HepG2 (cell line): ENCODE data around the gene FGFR3. TPM values are rescaled to one million over a fixed set of nuclear protein-coding genes. Genes with fewer than 3 reads are reported as not detected.
A peak's percentile ranks its signal among the peaks of the same experiment; 100 is the strongest.

Source experiments
- ASH2L ChIP-seq: fragments of 300-600, 200-600 bp; sonication (generic); IDR thresholded peaks from 2 replicates; pipeline ENCODE4 v1.7.0; 2017; ENCODE audit warnings: low read depth, mild to moderate bottlenecking, moderate library complexity, mixed read lengths, low read length; ENCODE audit not compliant: insufficient read length
- ETV6 ChIP-seq: sonication (generic); formaldehyde crosslinking; conservative IDR thresholded peaks from 2 replicates; pipeline ENCODE4 v1.4.0; 2020; ENCODE audit warnings: missing genetic modification reagents
- GZF1 ChIP-seq: sonication (generic); formaldehyde crosslinking; IDR thresholded peaks from 2 replicates; pipeline ENCODE4 v1.5.1; 2020; ENCODE audit warnings: mild to moderate bottlenecking, missing genetic modification reagents
- HOXA5 ChIP-seq: sonication (generic); formaldehyde crosslinking; IDR thresholded peaks from 2 replicates; pipeline ENCODE4 v1.4.0; 2020; ENCODE audit warnings: missing genetic modification reagents
- KLF9 ChIP-seq: IDR thresholded peaks from 2 replicates; pipeline ENCODE4 v1.6.1; 2016; ENCODE audit warnings: low read depth
- KMT2B ChIP-seq: IDR thresholded peaks from 2 replicates; pipeline ENCODE4 v1.6.1; 2016; ENCODE audit warnings: missing genetic modification reagents, missing compliant biosample characterization
- MAFK ChIP-seq, 2 experiments: IDR thresholded peaks in 1 of 2; conservative IDR thresholded peaks in 1 of 2; 2 replicates each; pipeline ENCODE4 v1.6.1; 2011; ENCODE audit warnings: improper control_type of control experiment in 2 of 2, low read length in 2 of 2
- NRL ChIP-seq: sonication (generic); formaldehyde crosslinking; IDR thresholded peaks from 2 replicates; pipeline ENCODE4 v1.5.0; 2020; ENCODE audit warnings: missing genetic modification reagents, mild to moderate bottlenecking, moderate library complexity, borderline replicate concordance
- SALL1 ChIP-seq: sonication (generic); formaldehyde crosslinking; IDR thresholded peaks from 2 replicates; pipeline ENCODE4 v1.8.0; 2022; ENCODE audit warnings: mild to moderate bottlenecking, missing genetic modification reagents
- ZFP90 ChIP-seq: sonication (generic); formaldehyde crosslinking; IDR thresholded peaks from 2 replicates; pipeline ENCODE4 v1.8.0; 2022; ENCODE audit warnings: missing genetic modification reagents, mild to moderate bottlenecking, inconsistent platforms, borderline replicate concordance
- ZNF251 ChIP-seq: sonication (generic); formaldehyde crosslinking; IDR thresholded peaks from 2 replicates; pipeline ENCODE4 v1.9.0; 2021; ENCODE audit warnings: mild to moderate bottlenecking, missing genetic modification reagents
- ZNF354B ChIP-seq: sonication (generic); formaldehyde crosslinking; IDR thresholded peaks from 2 replicates; pipeline ENCODE4 v1.8.0; 2022; ENCODE audit warnings: mild to moderate bottlenecking, missing genetic modification reagents
- ZNF546 ChIP-seq: sonication (generic); formaldehyde crosslinking; conservative IDR thresholded peaks from 2 replicates; pipeline ENCODE4 v1.8.1; 2023; ENCODE audit warnings: mild to moderate bottlenecking, missing genetic modification reagents
- ZNF557 ChIP-seq: sonication (generic); formaldehyde crosslinking; IDR thresholded peaks from 2 replicates; pipeline ENCODE4 v1.4.0; 2020; ENCODE audit warnings: missing genetic modification reagents
- ZNF644 ChIP-seq: IDR thresholded peaks from 2 replicates; pipeline ENCODE4 v1.6.1; 2016; ENCODE audit warnings: low read depth
- ZNF713 ChIP-seq: sonication (generic); formaldehyde crosslinking; IDR thresholded peaks from 2 replicates; pipeline ENCODE4 v1.4.0; 2020; ENCODE audit warnings: mild to moderate bottlenecking, missing genetic modification reagents
- ZSCAN22 ChIP-seq: sonication (generic); formaldehyde crosslinking; IDR thresholded peaks from 2 replicates; pipeline ENCODE4 v1.4.0; 2020; ENCODE audit warnings: mild to moderate bottlenecking, missing genetic modification reagents
- polyA plus RNA-seq, 8 experiments: library from polyadenylated mRNA; depleted of rRNA in 3 of 8; stranded (reverse) in 7 of 8; unstranded in 1 of 8; fragments of >200 nt; fragmentation: Illumina TruSeq in 4 of 8; extraction: Trizol in 4 of 8; gene quantifications; 2 replicates each; pipeline versions ENCODE4 v1.2.1 to v1.2.3, GENCODE V29; 2011 to 2016; ENCODE audit warnings: low read depth in 4 of 8, missing spikeins in 1 of 8, mixed read lengths in 1 of 8; ENCODE audit not compliant: insufficient read depth in 1 of 8
- total RNA-seq, 5 experiments: library from RNA; depleted of rRNA; stranded (reverse); fragments of >200 nt; fragmentation: Illumina TruSeq; extraction: Trizol; gene quantifications; 2 replicates each; pipeline ENCODE4 v1.2.3, GENCODE V29; 2016; ENCODE audit warnings: low read depth in 1 of 5
- TF ChIP-seq, protein P1 (sequence below): sonication (generic); formaldehyde crosslinking; IDR thresholded peaks from 2 replicates; pipeline ENCODE4 v1.4.0; 2020; ENCODE audit warnings: missing genetic modification reagents
- TF ChIP-seq, protein P2 (sequence below): sonication (generic); formaldehyde crosslinking; IDR thresholded peaks from 2 replicates; pipeline ENCODE4 v1.5.0; 2020; ENCODE audit warnings: missing genetic modification reagents
- TF ChIP-seq, protein P3 (sequence below): sonication (generic); formaldehyde crosslinking; IDR thresholded peaks from 2 replicates; pipeline ENCODE4 v1.4.0; 2020; ENCODE audit warnings: mild to moderate bottlenecking, missing genetic modification reagents
- TF ChIP-seq, protein P4 (sequence below): sonication (generic); formaldehyde crosslinking; IDR thresholded peaks from 2 replicates; pipeline ENCODE4 v1.4.0; 2020; ENCODE audit warnings: missing genetic modification reagents
- TF ChIP-seq, protein P5 (sequence below): sonication (generic); formaldehyde crosslinking; IDR thresholded peaks from 2 replicates; pipeline ENCODE4; 2020; ENCODE audit warnings: missing genetic modification reagents, mild to moderate bottlenecking, borderline replicate concordance

The FGFR3 gene
- total and polyA plus RNA-seq, 2 of the 13 experiments (the other 11 are each of a cell fraction or from before 2014, with no cell fraction given): 103 to 109 TPM

DNA sequence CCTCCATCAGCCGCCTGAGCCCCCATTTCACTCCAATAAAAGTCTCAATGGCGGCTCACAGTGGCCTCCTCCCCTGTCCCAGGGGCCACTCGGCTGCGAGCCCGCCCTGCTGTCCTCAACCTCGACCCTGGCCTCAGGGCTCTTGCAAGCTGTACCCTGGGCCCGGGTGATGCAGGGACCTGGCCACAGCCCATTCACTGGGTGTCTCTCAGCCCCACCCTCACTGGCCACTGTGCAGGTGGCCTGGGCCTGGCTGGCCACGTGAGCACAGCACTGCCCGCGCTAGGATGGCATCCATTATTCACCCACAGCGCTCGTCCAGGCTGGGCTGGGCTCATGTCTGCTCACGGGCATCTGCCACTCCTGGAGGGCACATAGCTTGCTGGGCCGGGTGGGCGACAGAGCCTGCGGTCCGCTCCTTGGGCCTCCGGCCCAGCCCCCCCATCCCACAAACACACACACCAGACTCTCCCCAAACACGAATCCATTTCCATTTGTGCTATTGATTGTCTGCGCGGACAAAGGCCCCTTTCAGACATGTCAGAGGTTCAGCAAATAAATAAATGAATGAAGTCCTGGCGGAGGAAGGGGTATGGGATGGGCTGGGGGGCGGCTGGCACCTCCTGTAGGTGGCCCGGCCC lies 16.5 kb upstream of the FGFR3 start (continued):
- TF ChIP-seq KLF9 (CRISPR knock-in tag) (0 out of 2 replicates have a peak, but pooled peaks have one; percentile 74), GZF1 (CRISPR knock-in tag) (peak; percentile 27; the same call in 1 of the 2 replicates), ZNF354B (CRISPR knock-in tag) (no peak), ZNF251 (CRISPR knock-in tag) (no peak), ZSCAN22 (CRISPR knock-in tag) (no peak), ZNF644 (CRISPR knock-in tag) (no peak; the same call in 1 of the 2 replicates), NRL (CRISPR knock-in tag) (peak; percentile 80), SALL1 (CRISPR knock-in tag) (peak; percentile 64; the same call in 1 of the 2 replicates), ZNF557 (CRISPR knock-in tag) (0 out of 2 replicates have a peak, but pooled peaks have one; percentile 54), MAFK (conservative IDR thresholded peaks at IDR 0.05 in 1 of 2, IDR thresholded peaks at IDR 0.05 in 1 of 2; ENCODE audit: low read length in 2 of 2) (no peak), ZNF713 (CRISPR knock-in tag) (0 out of 2 replicates have a peak, but pooled peaks have one; percentile 8), KMT2B (CRISPR knock-in tag) (peak; percentile 40; the same call in 1 of the 2 replicates), ASH2L (peak; percentile 6), ZNF546 (CRISPR knock-in tag) (0 out of 2 replicates have a peak, but pooled peaks have one; percentile 10), ZFP90 (CRISPR knock-in tag) (no peak; the same call in 1 of the 2 replicates), HOXA5 (CRISPR knock-in tag) (peak; percentile 53; the same call in 1 of the 2 replicates), ETV6 (CRISPR knock-in tag) (no peak)
- TF ChIP-seq, protein P1, sequence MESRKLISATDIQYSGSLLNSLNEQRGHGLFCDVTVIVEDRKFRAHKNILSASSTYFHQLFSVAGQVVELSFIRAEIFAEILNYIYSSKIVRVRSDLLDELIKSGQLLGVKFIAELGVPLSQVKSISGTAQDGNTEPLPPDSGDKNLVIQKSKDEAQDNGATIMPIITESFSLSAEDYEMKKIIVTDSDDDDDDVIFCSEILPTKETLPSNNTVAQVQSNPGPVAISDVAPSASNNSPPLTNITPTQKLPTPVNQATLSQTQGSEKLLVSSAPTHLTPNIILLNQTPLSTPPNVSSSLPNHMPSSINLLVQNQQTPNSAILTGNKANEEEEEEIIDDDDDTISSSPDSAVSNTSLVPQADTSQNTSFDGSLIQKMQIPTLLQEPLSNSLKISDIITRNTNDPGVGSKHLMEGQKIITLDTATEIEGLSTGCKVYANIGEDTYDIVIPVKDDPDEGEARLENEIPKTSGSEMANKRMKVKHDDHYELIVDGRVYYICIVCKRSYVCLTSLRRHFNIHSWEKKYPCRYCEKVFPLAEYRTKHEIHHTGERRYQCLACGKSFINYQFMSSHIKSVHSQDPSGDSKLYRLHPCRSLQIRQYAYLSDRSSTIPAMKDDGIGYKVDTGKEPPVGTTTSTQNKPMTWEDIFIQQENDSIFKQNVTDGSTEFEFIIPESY (CRISPR knock-in tag): peak; percentile 16; the same call in 1 of the 2 replicates
- TF ChIP-seq, protein P2, sequence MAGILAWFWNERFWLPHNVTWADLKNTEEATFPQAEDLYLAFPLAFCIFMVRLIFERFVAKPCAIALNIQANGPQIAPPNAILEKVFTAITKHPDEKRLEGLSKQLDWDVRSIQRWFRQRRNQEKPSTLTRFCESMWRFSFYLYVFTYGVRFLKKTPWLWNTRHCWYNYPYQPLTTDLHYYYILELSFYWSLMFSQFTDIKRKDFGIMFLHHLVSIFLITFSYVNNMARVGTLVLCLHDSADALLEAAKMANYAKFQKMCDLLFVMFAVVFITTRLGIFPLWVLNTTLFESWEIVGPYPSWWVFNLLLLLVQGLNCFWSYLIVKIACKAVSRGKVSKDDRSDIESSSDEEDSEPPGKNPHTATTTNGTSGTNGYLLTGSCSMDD (CRISPR knock-in tag): 0 out of 2 replicates have a peak, but pooled peaks have one; percentile 16
- TF ChIP-seq, protein P3, sequence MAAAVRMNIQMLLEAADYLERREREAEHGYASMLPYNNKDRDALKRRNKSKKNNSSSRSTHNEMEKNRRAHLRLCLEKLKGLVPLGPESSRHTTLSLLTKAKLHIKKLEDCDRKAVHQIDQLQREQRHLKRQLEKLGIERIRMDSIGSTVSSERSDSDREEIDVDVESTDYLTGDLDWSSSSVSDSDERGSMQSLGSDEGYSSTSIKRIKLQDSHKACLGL (CRISPR knock-in tag): peak; percentile 77
- TF ChIP-seq, protein P4, sequence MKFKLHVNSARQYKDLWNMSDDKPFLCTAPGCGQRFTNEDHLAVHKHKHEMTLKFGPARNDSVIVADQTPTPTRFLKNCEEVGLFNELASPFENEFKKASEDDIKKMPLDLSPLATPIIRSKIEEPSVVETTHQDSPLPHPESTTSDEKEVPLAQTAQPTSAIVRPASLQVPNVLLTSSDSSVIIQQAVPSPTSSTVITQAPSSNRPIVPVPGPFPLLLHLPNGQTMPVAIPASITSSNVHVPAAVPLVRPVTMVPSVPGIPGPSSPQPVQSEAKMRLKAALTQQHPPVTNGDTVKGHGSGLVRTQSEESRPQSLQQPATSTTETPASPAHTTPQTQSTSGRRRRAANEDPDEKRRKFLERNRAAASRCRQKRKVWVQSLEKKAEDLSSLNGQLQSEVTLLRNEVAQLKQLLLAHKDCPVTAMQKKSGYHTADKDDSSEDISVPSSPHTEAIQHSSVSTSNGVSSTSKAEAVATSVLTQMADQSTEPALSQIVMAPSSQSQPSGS (CRISPR knock-in tag): 0 out of 2 replicates have a peak, but pooled peaks have one; percentile 38
- TF ChIP-seq, protein P5, sequence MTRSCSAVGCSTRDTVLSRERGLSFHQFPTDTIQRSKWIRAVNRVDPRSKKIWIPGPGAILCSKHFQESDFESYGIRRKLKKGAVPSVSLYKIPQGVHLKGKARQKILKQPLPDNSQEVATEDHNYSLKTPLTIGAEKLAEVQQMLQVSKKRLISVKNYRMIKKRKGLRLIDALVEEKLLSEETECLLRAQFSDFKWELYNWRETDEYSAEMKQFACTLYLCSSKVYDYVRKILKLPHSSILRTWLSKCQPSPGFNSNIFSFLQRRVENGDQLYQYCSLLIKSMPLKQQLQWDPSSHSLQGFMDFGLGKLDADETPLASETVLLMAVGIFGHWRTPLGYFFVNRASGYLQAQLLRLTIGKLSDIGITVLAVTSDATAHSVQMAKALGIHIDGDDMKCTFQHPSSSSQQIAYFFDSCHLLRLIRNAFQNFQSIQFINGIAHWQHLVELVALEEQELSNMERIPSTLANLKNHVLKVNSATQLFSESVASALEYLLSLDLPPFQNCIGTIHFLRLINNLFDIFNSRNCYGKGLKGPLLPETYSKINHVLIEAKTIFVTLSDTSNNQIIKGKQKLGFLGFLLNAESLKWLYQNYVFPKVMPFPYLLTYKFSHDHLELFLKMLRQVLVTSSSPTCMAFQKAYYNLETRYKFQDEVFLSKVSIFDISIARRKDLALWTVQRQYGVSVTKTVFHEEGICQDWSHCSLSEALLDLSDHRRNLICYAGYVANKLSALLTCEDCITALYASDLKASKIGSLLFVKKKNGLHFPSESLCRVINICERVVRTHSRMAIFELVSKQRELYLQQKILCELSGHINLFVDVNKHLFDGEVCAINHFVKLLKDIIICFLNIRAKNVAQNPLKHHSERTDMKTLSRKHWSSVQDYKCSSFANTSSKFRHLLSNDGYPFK (CRISPR knock-in tag): peak; percentile 57; the same call in 1 of the 2 replicates
